22Rv1 (cell line): ENCODE measurements around the gene VPS37B.

ENCODE experiments used
- H3K27ac ChIP-seq: fragments of 450-650 bp; 2 replicates; pipeline ENCODE4 v1.5.1; 2017
- CTCF ChIP-seq: fragments of 450-650 bp; IDR thresholded peaks from 2 replicates; pipeline ENCODE4 v1.5.1; 2017; ENCODE audit warnings: mild to moderate bottlenecking
- ZFX ChIP-seq: fragments of 450-650 bp; IDR thresholded peaks from 2 replicates; pipeline ENCODE4 v1.6.1; 2017; ENCODE audit warnings: antibody characterized with exemption, borderline replicate concordance

The VPS37B gene

GRCh38 chr12:122830517-122831214 is 65.3 kb downstream of the VPS37B start:
- no peak overlapping the region for H3K27ac ChIP-seq
- TF ChIP-seq CTCF, result no peak
- no peak for TF ChIP-seq ZFX

- H3K27ac ChIP-seq, result 0 out of 2 replicates have a peak overlapping the region, but pooled peaks have one; percentile 57
- no peak for TF ChIP-seq CTCF
- no peak for TF ChIP-seq ZFX
Measured at GRCh38 chr12:122827258-122827657, 68.7 kb downstream of the VPS37B start.

GRCh38 chr12:122825773-122826724 is 69.9 kb downstream of the VPS37B start:
- H3K27ac ChIP-seq, result peak overlapping the region; percentile 57
- TF ChIP-seq ZFX (no peak), CTCF (no peak)

GRCh38 chr12:122823429-122823828 is 72.5 kb downstream of the VPS37B start:
- H3K27ac ChIP-seq, result peak overlapping the region; percentile 57
- TF ChIP-seq ZFX (no peak), CTCF (no peak)

- TF ChIP-seq CTCF, result no peak
- TF ChIP-seq ZFX, result no peak
- no peak overlapping the region for H3K27ac ChIP-seq
Measured at GRCh38 chr12:122820838-122821271, 75.1 kb downstream of the VPS37B start.

GRCh38 chr12:122820138-122820537 is 75.8 kb downstream of the VPS37B start:
- TF ChIP-seq ZFX (no peak), CTCF (no peak)
- no peak overlapping the region for H3K27ac ChIP-seq
